HCT116 (cell line): ENCODE measurements around the gene ALAS1. TPM values are rescaled to one million over a fixed set of nuclear protein-coding genes. Genes with fewer than 3 reads are reported as not detected.

ENCODE experiments used
- ATAC-seq: fragments of 200-7000 bp; cut with Tn5 transposase; 2 replicates; pipeline ENCODE4 v1.9.1; 2020; ENCODE audit warnings: mild to moderate bottlenecking, moderate library complexity
- BruUV-seq: library from RNA; stranded (reverse); fragments of 400-500 nt; replicated peaks from 2 replicates; lab custom pipeline; 2021; lab: Mats Ljungman, UMichigan
- CTCF ChIA-PET: fragments of 300-600 bp; sonication (Branson Sonifier 250); formaldehyde crosslinking; loops from one replicate; lab custom pipeline; 2021; ENCODE audit warnings: antibody characterized with exemption; lab: Charles Lee
- POLR2A ChIA-PET: fragments of 300-600, 350-600 bp; sonication (Branson Sonifier 250); formaldehyde crosslinking; loops from one replicate; lab custom pipeline; 2021; ENCODE audit warnings: antibody characterized with exemption; lab: Charles Lee
- RAD21 ChIA-PET, 2 experiments: fragments of 300-600 bp; sonication (Branson Sonifier 250); formaldehyde crosslinking; loops; one replicate each; lab custom pipeline; 2023; ENCODE audit warnings: low total read pairs in 2 of 2; ENCODE audit not compliant: uncharacterized antibody in 2 of 2, unreplicated experiment in 2 of 2, low non-redundant PET in 1 of 2; lab: Charles Lee
- DNase-seq: peaks from one replicate; pipeline ENCODE4 v3.0.0-alpha.2; 2010; ENCODE audit warnings: low read depth, low spot score
- H2AFZ ChIP-seq: fragments of 200-600 bp; shearing (Covaris generic), sonication (generic); 2 replicates; pipeline ENCODE4 v1.6.1; 2017; ENCODE audit warnings: low read depth, mixed run types, mixed read lengths, antibody characterized with exemption, low read length; ENCODE audit not compliant: poor library complexity, severe bottlenecking
- H3K27ac ChIP-seq: 2 replicates; pipeline ENCODE4 v1.5.1; 2012; ENCODE audit warnings: low read depth, low read length
- H3K27me3 ChIP-seq: fragments of 200-600 bp; sonication (generic); 2 replicates; pipeline ENCODE4 v1.6.1; 2016; ENCODE audit warnings: mixed run types, low read length, mixed read lengths; ENCODE audit not compliant: insufficient read depth
- H3K36me3 ChIP-seq, 2 experiments: fragments of 200-500 bp in 1 of 2; fragments of 200-600 bp in 1 of 2; sonication (Bioruptor generic) in 1 of 2; sonication (generic) in 1 of 2; 2 replicates each; pipeline versions ENCODE4 v1.5.1 to v1.6.1; 2014 to 2016; ENCODE audit warnings: low read length in 2 of 2, inconsistent platforms in 1 of 2, mixed read lengths in 1 of 2, mixed run types in 1 of 2; ENCODE audit not compliant: insufficient read depth in 2 of 2, control insufficient read depth in 1 of 2
- H3K4me1 ChIP-seq, 2 experiments: fragments of 200-600 bp in 1 of 2; sonication (generic) in 1 of 2; 2 replicates each; pipeline versions ENCODE4 v1.5.1 to v1.6.1; 2012 to 2017; ENCODE audit warnings: low read length in 2 of 2, inconsistent platforms in 1 of 2, mild to moderate bottlenecking in 1 of 2, mixed read lengths in 1 of 2, mixed run types in 1 of 2, moderate library complexity in 1 of 2; ENCODE audit not compliant: insufficient read depth in 2 of 2, control insufficient read depth in 1 of 2
- H3K4me2 ChIP-seq: fragments of 200-600 bp; sonication (generic); 2 replicates; pipeline ENCODE4 v1.6.1; 2017; ENCODE audit warnings: mixed run types, low read length, mixed read lengths
- H3K4me3 ChIP-seq, 2 experiments: fragments of 200-600 bp in 1 of 2; sonication (generic) in 1 of 2; replicated peaks in 1 of 2; 2 replicates each; pipeline ENCODE4 v1.5.1; 2011 to 2016; ENCODE audit warnings: low read length in 2 of 2, control low read depth in 1 of 2, low read depth in 1 of 2, mild to moderate bottlenecking in 1 of 2, mixed read lengths in 1 of 2, mixed run types in 1 of 2
- H3K79me2 ChIP-seq: fragments of 200-600 bp; sonication (generic); 2 replicates; pipeline ENCODE4 v1.6.1; 2017; ENCODE audit warnings: mild to moderate bottlenecking, mixed run types, low read length, moderate library complexity, mixed read lengths; ENCODE audit not compliant: insufficient read depth
- H3K9ac ChIP-seq: fragments of 200-600 bp; sonication (generic); 2 replicates; pipeline ENCODE4 v1.6.1; 2016; ENCODE audit warnings: low read length, mixed read lengths
- H3K9me2 ChIP-seq: fragments of 200-600 bp; sonication (generic), shearing (Covaris generic); 2 replicates; pipeline ENCODE4 v1.6.1; 2017; ENCODE audit warnings: mixed run types, mild to moderate bottlenecking, moderate library complexity; ENCODE audit not compliant: insufficient read depth
- H3K9me3 ChIP-seq, 2 experiments: fragments of 200-500 bp in 1 of 2; fragments of 200-600 bp in 1 of 2; sonication (Bioruptor generic) in 1 of 2; sonication (generic) in 1 of 2; 2 replicates each; pipeline ENCODE4 v1.6.1; 2014 to 2017; ENCODE audit warnings: low read length in 2 of 2, mixed read lengths in 2 of 2, inconsistent platforms in 1 of 2, low read depth in 1 of 2, mild to moderate bottlenecking in 1 of 2, mixed run types in 1 of 2, moderate library complexity in 1 of 2; ENCODE audit not compliant: control insufficient read depth in 1 of 2, insufficient read depth in 1 of 2
- H4K20me1 ChIP-seq: fragments of 200-600 bp; sonication (generic), shearing (Covaris generic); 2 replicates; pipeline ENCODE4 v1.6.1; 2017; ENCODE audit warnings: mixed run types, mild to moderate bottlenecking, moderate library complexity; ENCODE audit not compliant: insufficient read depth
- EGR1 ChIP-seq: IDR thresholded peaks from 2 replicates; pipeline ENCODE4 v1.6.1; 2012; ENCODE audit warnings: low read depth
- ELF1 ChIP-seq: IDR thresholded peaks from 2 replicates; pipeline ENCODE4 v1.6.1; 2012; ENCODE audit warnings: low read depth, borderline replicate concordance
- EZH2 ChIP-seq: fragments of 200-600 bp; sonication (generic); IDR thresholded peaks from 2 replicates; pipeline ENCODE4 v1.6.1; 2017; ENCODE audit warnings: antibody characterized with exemption, mixed run types
- FOSL1 ChIP-seq: IDR thresholded peaks from 2 replicates; pipeline ENCODE4 v1.6.1; 2012; ENCODE audit warnings: low read depth
- MAX ChIP-seq: IDR thresholded peaks from 2 replicates; pipeline ENCODE4 v1.6.1; 2012
- POLR2A ChIP-seq: IDR thresholded peaks from 2 replicates; pipeline ENCODE4 v1.7.0; 2011; ENCODE audit warnings: borderline replicate concordance; ENCODE audit not compliant: insufficient read depth, insufficient read length; ENCODE audit errors: extremely low read depth
- REST ChIP-seq: IDR thresholded peaks from 2 replicates; pipeline ENCODE4 v1.6.1; 2012; ENCODE audit warnings: low read depth
- SIN3A ChIP-seq: IDR thresholded peaks from 2 replicates; pipeline ENCODE4 v1.6.1; 2012; ENCODE audit warnings: low read depth
- SP1 ChIP-seq: IDR thresholded peaks from 2 replicates; pipeline ENCODE4 v1.6.1; 2012; ENCODE audit warnings: low read depth
- YY1 ChIP-seq: IDR thresholded peaks from 2 replicates; pipeline ENCODE4 v1.6.1; 2011; ENCODE audit warnings: low read length, low read depth, moderate library complexity, mild to moderate bottlenecking; ENCODE audit not compliant: insufficient replicate concordance; ENCODE audit errors: extremely low read depth
- ZBTB33 ChIP-seq: IDR thresholded peaks from 2 replicates; pipeline ENCODE4 v1.6.1; 2011; ENCODE audit warnings: mild to moderate bottlenecking, low read length, moderate library complexity; ENCODE audit not compliant: insufficient replicate concordance; ENCODE audit errors: extremely low read depth
- ZFX ChIP-seq: fragments of 450-650 bp; IDR thresholded peaks from 2 replicates; pipeline ENCODE4 v1.6.1; 2017
- intact Hi-C: fragments of 100-400 bp; cut with micrococcal nuclease; formaldehyde crosslinking; loops from 2 replicates; pipeline ENCODE4 v1.10.0; 2022
- total RNA-seq: library from RNA; stranded (reverse); gene quantifications from one replicate; pipeline ENCODE4 v1.2.1, GENCODE V29; 2021; ENCODE audit not compliant: unreplicated experiment
- TF ChIP-seq, protein P1 (sequence below): IDR thresholded peaks from 2 replicates; pipeline ENCODE4 v1.6.1; 2012

Gene ALAS1
- total RNA-seq, 1 experiment from 2014 or later: 74.0 TPM

DNA sequence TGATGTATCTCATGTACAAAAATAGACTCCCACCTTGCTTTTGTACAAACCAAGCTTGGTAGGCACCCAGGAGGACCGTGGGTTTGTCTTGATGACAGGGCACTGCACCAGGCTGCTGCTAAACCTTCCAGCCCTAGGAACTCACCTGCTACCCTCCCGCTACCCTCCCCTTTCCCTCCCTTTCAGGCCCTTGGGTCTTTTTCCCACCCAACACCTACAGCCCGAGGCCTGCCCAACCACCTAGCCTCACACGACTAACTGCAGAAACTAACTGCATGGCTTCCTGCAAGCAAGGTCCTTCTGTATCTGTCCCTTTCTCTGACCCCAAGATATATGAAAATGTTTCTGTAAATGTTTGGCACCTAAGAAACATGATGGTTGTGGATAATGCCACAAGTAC, 58.7 kb downstream of the ALAS1 start (continued):
- TF ChIP-seq REST (no peak), POLR2A (no peak), ZFX (no peak), EZH2 (no peak)

DNA sequence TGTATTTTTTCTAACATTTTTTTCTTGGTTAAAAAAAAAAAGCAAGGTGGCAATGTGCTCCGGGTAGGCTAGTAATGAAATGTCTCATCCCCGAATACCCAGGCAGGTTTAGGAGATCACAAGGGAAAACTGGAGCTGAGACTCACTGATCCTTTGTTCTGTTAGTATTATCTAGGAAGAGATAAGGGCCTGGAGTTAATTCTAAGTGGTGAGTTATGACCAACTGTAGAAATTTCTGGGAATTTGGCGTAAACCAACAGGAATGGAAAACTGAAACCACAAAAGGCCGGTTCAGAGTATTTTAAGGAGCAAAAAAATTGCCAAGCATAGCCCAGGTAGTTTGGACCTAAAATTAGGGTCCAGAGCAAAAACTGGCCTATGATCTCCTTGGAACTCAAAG, 60.0 kb downstream of the ALAS1 start:
- H3K27me3 ChIP-seq: no peaks in the 10 kb centered on the region
- no peak overlapping the region for H3K4me3 ChIP-seq
- ChIA-PET CTCF (no interaction called here), RAD21 (no interaction called here), POLR2A (no interaction called here)
- intact Hi-C loops: no loop called here
- H3K36me3 ChIP-seq: peaks cover 82 to 87% of the 10 kb centered on the region in 2 experiments
- H3K4me1 ChIP-seq: no peaks in the 10 kb centered on the region
- ATAC-seq (no peak), DNase-seq (no peak)
- H2AFZ ChIP-seq: no peak overlapping the region
- BruUV-seq: no TSS peak
- H3K27ac ChIP-seq: no peak overlapping the region
- no peak overlapping the region for H3K9ac ChIP-seq
- no peak overlapping the region for H3K4me2 ChIP-seq
- no peak for TF ChIP-seq MAX
- no peak for TF ChIP-seq ZBTB33
- no peak for TF ChIP-seq YY1
- no peak for TF ChIP-seq EZH2
- TF ChIP-seq EGR1: no peak
- TF ChIP-seq ELF1: no peak
- TF ChIP-seq SP1: no peak
- TF ChIP-seq, protein P1, sequence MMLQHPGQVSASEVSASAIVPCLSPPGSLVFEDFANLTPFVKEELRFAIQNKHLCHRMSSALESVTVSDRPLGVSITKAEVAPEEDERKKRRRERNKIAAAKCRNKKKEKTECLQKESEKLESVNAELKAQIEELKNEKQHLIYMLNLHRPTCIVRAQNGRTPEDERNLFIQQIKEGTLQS: no peak
- TF ChIP-seq SIN3A: no peak
- TF ChIP-seq ZFX: no peak
- no peak for TF ChIP-seq FOSL1
- no peaks in the 10 kb centered on the region for H3K9me3 ChIP-seq
- H3K9me2 ChIP-seq: no peaks in the 10 kb centered on the region
- peaks cover 60% of the 10 kb centered on the region for H3K79me2 ChIP-seq
- H4K20me1 ChIP-seq: peaks cover 3% of the 10 kb centered on the region; the same call in 1 of the 2 replicates
